ENCODE results near the gene ERVH48-1.
"Not testable (repeated sequence)": the region's sequence is repeated elsewhere in the genome, so short reads cannot be mapped to it uniquely, and the experiment has no call there.

Gene ERVH48-1

GRCh38 chr21:42939582-42940413 lies 14.4 kb upstream of the ERVH48-1 start:
- no peak for FAIRE-seq
- peak; percentile 84 for DNase-seq (ENCODE audit: insufficient read length, low spot score)

- FAIRE-seq; DNase-seq (ENCODE audit: insufficient read length, low spot score): not testable (repeated sequence)
These were observed 13.2 kb upstream of the ERVH48-1 start for GRCh38 chr21:42938606-42938995.

DNA sequence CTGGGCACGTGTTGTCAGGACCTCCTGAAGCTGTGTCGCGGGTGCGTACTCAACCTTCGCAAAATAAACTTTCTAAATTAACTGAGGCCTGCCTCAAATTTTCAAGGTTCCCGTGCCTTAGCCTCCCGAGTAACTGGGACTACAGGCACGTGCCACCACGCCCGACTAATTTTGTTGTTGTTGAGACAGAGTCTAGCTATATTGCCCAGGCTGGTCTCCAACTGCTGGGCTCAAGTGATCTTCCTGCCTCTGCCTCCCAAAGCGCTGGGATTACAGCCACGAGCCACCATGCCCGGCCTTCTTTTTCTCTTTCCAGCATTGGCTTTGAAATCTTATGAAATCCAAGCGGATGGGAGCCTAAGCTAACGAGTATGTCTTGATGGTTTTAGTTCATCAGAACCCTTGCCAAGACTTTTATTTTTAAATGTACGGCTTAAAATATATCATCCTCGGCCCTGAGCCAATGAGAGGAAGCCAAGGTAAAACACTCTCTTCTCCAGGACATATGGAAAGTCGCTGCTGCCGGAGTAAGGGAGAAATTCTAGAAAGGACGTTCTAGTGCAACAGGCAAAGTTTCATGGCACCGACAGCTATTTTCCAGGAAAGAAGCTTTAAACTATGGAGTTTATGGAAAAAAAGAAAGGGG lies 12.7 kb upstream of the ERVH48-1 start:
- FAIRE-seq: no peak
- no peak for DNase-seq (ENCODE audit: insufficient read length, low spot score)

DNA sequence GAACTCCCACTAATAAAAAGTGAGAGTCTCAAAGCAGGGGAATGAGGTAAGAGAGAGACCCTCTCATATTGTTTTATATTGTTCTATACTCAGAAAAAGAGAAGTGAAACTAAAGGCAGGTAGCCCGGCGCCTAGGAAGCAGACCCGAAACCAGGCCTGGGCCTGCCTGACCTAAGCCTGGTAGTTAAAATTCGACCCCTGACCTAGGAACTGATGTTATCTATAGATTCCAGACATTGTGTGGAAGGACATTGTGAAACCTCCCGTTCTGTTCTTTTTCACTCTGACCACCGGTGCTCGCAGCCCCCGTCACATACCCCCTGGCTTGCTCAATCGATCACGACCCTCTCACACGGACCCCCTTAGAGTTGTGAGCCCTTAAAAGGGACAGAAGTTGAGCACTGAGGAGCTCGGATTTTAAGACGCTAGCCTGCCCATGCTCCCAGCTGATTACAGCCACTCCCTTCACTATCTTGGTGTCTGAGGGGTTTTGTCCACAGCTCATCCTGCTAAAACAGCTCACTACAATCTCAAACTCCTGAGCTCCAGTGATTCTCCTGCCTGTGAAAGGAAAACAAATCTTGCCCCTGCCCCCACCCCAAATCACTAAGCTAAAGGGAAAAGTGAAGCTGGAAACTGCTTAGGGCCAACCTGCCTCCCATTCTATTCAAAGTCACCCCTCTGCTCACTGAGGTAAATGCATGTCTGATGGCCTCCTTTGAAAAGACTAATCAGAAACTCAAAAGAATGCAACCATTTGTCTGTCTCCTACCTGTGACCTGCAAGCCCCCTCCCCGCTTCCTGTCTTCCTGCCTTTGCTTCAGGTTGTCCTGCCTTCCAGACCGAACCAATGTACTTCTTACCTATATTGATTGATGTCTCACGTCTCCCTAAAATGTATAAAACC lies 11.9 kb upstream of the ERVH48-1 start:
- not testable (repeated sequence) for DNase-seq (ENCODE audit: insufficient read length, low spot score); FAIRE-seq

DNA sequence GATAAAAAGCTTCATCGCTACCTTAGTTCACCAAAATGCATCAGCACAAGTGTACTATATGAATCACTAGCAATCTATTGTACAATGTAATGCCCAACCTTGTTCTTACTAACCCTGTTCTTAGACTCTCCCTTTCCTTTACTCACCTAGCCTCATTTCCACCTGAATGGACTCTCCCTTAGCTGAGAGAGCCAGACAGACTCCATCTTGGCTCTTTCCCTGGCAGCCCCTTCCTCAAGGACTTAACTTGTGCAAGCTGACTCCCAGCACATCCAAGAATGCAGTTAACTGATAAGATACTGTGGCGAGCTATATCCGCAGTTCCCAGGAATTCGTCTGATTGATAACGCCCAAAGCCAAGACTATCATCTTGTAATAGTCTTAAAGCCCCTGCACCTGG lies 10.9 kb upstream of the ERVH48-1 start:
- DNase-seq (ENCODE audit: insufficient read length, low spot score); FAIRE-seq: not testable (repeated sequence)

DNA sequence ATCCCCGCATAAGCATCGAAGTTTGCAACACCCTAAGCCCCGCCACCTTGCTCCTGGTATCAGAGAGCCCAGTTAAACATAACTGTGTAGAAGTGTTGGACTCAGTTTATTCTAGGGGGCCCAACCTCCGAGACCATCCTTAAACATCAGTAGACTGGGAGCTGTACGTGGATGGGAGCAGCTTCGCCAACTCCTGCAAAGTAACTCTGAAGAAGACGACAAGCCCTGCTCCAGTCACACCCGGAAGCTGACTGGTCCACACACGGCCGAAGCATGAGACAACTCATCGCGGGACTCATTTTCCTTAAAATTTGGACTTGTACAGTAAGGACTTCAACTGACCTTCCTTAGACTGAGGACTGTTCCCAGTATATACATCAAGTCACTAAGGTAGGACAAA lies 8.5 kb upstream of the ERVH48-1 start:
- not testable (repeated sequence) for DNase-seq (ENCODE audit: insufficient read length, low spot score); FAIRE-seq

DNA sequence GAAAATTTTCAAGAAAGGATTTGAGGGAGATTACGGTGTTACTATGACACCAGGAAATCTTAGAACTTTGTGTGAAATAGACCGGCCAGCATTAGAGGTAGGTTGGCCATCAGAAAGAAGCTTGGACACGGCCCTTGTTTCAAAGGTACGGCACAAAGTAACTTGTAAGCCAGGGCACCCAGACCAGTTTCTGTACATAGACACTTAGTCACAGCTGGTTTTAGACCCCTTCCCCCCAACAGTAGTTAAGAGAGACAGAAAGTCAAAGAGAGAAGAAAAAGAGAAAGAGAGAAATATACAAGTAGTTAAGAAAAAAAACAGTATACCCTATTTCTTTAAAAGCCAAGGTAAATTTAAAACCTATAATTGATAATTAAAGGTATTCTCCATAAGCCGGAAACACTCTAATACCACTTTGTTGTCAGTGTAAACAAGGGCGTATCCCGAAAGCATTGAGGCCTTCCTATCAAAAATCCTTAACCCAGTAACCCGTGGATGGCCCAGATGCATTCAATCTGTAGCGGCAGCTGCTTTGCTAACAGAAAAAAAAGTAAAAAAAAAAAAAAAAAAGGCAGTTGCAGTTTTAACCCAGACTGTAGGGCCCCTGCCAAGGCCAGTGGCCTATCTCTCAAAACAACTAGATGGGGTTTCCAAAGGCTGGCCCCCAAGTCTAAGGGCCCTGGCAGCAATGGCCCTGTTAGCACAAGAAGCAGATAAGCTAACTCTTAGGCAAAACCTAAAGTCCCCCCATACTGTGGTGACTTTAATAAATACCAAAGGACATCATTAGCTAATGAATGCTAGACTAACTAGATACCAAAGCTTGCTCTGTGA lies 7.9 kb upstream of the ERVH48-1 start:
- DNase-seq (ENCODE audit: insufficient read length, low spot score); FAIRE-seq: not testable (repeated sequence)

DNA sequence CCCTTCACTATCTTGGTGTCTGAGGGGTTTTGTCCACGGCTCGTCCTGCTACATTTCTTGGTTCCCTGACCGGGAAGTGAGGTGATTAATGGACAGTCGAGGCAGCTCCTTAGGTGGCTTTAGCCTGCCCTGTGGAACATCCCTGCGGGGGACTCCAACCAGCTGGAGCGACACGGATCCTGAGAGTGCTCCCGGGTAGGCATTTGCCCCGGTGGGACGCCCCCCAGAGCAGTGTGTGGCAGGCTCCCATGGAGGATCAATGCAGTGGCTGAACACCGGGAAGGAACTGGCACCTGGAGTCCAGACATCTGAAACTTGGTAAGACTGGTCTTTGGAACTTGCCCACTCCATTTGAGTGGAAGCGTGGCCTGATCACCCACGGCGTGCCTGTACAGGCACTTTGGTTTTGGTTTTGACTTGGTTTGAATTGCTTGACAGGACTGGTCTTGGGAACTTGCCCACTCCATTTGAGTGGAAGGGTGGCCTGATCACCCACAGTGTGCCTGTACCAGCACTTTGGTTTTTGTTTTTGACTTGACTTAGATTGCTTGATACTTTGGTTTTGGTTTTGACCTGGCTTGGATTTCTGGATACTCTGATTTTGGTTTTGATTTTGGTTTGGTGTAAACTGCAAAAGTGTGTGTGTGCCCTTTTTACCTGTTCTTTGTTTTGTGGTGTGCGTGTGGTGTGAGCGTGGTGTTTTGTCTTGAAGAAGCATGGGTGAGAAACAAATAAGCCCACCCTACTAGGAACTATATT lies 7.1 kb upstream of the ERVH48-1 start:
- not testable (repeated sequence) for FAIRE-seq; DNase-seq (ENCODE audit: insufficient read length, low spot score)

- FAIRE-seq: no peak
- DNase-seq (ENCODE audit: insufficient read length, low spot score): no peak
These were observed 6.3 kb upstream of the ERVH48-1 start for GRCh38 chr21:42931560-42932235.

DNA sequence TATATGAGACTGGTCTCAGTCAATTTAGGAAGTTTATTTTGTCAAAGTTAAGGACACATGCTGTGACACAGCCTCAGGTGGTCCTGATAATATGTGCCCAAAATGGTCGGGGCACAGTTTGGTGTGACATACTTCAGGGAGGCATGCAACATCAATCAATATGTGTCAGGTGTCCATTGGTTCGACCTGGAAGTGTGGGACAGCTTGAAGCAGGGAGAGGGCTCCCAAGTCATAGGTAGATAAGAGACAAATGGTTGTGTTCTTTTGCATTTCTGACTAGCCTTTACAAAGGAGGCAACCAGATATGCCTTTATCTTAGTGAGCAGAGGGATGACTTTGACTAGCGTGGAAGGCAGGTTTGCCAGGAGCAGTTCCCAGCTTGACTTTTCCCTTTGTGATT lies 4.5 kb upstream of the ERVH48-1 start:
- DNase-seq (ENCODE audit: insufficient read length, low spot score) (no peak), FAIRE-seq (no peak)

DNA sequence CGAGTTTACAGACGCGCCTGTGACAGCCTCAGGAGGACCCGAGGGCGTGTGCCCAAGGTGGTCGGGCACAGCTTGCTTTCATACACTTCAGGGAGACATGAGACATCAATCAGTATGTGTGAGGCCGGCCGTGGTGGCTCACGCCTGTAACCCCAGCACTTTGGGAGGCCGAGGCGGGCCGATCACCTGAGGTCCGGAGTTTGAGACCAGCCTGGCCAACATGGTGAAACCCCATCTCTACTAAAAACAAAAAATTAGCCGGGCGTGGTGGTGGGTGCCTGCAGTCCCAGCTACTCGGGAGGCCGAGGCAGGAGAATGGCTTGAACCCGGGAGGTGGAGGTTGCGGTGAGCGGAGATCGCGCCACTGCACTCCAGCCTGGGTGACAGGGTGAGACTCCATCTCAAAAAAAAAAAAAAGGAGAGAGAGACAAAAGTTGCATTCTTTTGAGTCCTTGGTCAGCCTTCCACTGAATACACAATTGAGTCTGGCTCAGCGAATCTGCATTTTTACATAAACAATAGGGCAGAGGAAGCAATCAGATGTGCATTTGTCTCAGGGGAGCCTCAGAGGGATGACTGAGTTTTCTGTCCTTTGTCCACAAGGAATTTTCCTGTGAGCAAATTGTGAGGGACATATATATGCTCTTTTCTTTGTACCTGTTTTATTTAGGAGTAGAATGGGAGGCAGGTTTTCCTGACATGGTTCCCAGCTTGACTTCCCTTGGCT lies 2.2 kb upstream of the ERVH48-1 start:
- not testable (repeated sequence) for FAIRE-seq

DNA sequence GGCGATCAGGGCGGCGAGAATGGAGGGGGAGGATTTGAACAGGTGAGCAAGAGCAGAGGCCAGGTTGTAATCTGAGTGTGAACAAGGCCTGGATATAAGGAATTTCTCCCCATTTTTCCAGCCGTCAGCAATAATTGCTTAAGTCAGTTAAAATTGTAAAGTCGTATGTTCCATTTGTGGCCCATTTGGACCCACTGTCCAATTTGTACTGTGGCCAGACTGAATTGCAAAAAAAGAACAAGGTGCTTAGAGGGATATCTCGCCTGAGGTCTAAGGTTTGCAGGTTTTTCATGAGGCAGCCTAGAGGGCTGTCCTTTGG lies 1.0 kb downstream of the ERVH48-1 start:
- FAIRE-seq: no peak
- DNase-seq (ENCODE audit: insufficient read length, low spot score): no peak

More for the DNA sequence above, 2.2 kb upstream of the ERVH48-1 start:
- not testable (repeated sequence) for DNase-seq (ENCODE audit: insufficient read length, low spot score)

DNA sequence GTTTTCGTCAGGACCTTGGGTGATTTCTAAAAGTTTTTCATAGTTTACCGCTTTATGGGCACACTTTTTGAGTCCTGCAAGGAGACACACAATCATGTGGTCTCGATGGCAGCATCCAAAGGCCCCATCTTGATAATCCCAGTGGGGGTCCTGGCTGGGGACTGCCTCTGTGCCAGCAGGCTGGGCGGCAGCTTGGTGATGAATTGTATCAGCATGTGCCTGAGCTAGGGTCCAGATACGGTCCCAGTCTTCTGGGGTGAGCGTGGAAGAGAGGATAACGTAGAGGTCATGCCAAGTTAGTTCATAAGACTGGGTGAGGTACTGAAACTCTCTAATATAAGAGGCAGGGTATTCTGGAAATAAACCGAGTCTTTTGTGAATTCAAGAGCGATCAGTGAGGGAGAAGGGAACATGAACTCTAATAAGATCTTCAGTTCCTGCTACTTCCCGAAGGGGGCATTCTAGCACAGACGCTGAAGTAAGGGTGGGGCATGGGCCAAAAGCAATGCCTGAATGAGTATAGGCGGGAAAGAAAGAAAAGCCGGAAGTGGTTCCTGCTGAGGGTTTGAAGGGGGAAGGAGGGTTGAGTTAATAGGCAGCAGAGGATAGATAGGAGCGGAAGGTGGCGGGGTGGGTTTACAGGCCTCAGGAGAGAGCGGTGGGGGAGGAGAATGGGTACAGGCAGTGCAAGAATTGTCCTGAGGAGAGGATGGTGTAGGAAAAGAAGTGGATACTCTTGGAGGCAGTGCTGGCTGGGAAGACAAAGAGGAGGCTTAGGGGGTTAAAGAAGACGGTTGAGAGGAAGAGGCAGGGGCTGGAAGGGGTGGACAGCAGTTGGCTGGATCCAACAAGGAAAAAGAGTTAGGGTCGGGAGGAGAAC lies 1.6 kb downstream of the ERVH48-1 start:
- FAIRE-seq (no peak), DNase-seq (ENCODE audit: insufficient read length, low spot score) (peak; percentile 91)

DNA sequence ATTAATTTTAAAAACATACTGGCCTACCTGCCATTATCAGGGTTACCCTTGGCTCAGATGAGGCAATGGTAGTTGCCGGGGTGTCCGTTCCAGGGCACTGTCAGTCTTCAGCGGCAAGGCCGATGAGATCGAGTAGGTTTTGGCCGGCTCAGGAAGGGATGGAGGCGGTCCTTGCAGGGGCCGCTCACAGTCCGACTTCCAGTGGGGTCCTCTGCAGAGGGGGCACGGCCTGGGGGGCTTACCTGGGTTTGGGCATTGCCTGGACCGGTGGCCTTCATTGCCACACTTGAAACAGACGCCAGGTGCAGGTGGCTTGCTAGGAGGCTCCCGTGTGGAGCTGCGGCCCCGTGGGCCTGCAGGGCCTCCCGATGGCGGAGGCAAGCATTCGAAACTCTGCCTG lies 2.5 kb downstream of the ERVH48-1 start:
- FAIRE-seq: no peak

GRCh38 chr21:42921927-42922326 lies 3.5 kb downstream of the ERVH48-1 start:
- FAIRE-seq (no peak), DNase-seq (ENCODE audit: insufficient read length, low spot score) (no peak)

More for the DNA sequence above, 2.5 kb downstream of the ERVH48-1 start:
- DNase-seq (ENCODE audit: insufficient read length, low spot score): no peak

- DNase-seq (ENCODE audit: insufficient read length, low spot score): no peak
- FAIRE-seq: no peak
These were observed 7.1 kb downstream of the ERVH48-1 start for GRCh38 chr21:42918291-42918690.

GRCh38 chr21:42913476-42913875 lies 12.0 kb downstream of the ERVH48-1 start:
- FAIRE-seq (no peak), DNase-seq (ENCODE audit: insufficient read length, low spot score) (no peak)
